GM12892 (cell line): Measurements from ENCODE around the gene S100A4. TPM values are rescaled to one million over a fixed set of nuclear protein-coding genes. Genes with fewer than 3 reads are reported as not detected.
A peak's percentile ranks its signal among the peaks of the same experiment; 100 is the strongest.
"Not testable (repeated sequence)": the region's sequence is repeated elsewhere in the genome, so short reads cannot be mapped to it uniquely, and the experiment has no call there.

Experiments used
- DNase-seq: peaks from one replicate; pipeline ENCODE4 v3.0.0; 2011; ENCODE audit not compliant: insufficient read length
- FAIRE-seq: peaks from 2 replicates; lab custom pipeline; 2011; peaks lifted over from hg19 to GRCh38; lab: Jason Lieb, UNC
- POLR2A ChIP-seq: IDR thresholded peaks from 2 replicates; pipeline ENCODE4 v1.6.1; 2011; ENCODE audit warnings: low read depth, low read length, control low read depth
- POLR2AphosphoS5 ChIP-seq: IDR thresholded peaks from 2 replicates; pipeline ENCODE4 v1.6.1; 2011; ENCODE audit warnings: low read depth, low read length, control low read depth
- TAF1 ChIP-seq: IDR thresholded peaks from 2 replicates; pipeline ENCODE4 v1.6.1; 2011; ENCODE audit warnings: low read depth, mild to moderate bottlenecking, control low read depth, low read length, borderline replicate concordance
- polyA plus RNA-seq: library from polyadenylated mRNA; unstranded; fragments of >200 nt; gene quantifications from one replicate; pipeline ENCODE4 v1.2.1, GENCODE V29; 2012; ENCODE audit warnings: missing spikeins, inconsistent platforms; ENCODE audit not compliant: missing spikeins

The S100A4 gene
- 53.5 TPM for polyA plus RNA-seq

- TF ChIP-seq TAF1 (no peak), POLR2AphosphoS5 (no peak), POLR2A (no peak)
- FAIRE-seq (no peak), DNase-seq (peak; percentile 61)
These were observed at the start of gene S100A4 for GRCh38 chr1:153545067-153546055. TSS of gene S100A4 (minus strand) at chr1:153545806. CDS start at chr1:153544794, 1,012 bp downstream.

- FAIRE-seq (no peak), DNase-seq (no peak)
- no peak for TF ChIP-seq POLR2A
These were observed 47.1 kb upstream of the S100A4 start for GRCh38 chr1:153592748-153593147.

DNA sequence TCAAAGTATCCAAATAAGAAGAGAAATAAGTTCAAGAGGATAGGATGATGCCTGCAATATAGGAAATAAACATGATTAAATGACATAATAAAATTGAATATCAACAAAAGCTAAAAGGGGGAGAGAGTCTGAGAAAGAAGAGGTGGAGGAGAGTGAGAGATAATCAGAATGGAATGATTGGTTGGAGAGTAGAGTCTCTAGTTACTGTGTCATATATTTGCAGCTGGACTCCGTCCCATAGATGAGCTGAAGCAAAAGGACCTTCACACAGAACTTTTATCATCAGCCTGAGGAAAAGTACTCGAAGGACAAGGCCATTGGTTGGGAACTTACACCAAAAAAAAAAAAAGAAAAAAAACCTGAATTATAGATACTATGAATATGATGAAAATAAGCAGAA is 42.9 kb upstream of the S100A4 start:
- TF ChIP-seq POLR2A = no peak
- TF ChIP-seq TAF1 = no peak
- TF ChIP-seq POLR2AphosphoS5 = no peak
- DNase-seq = no peak
- FAIRE-seq = no peak

- FAIRE-seq, DNase-seq: not testable (repeated sequence)
These were observed 42.4 kb upstream of the S100A4 start for GRCh38 chr1:153588033-153588432.

DNA sequence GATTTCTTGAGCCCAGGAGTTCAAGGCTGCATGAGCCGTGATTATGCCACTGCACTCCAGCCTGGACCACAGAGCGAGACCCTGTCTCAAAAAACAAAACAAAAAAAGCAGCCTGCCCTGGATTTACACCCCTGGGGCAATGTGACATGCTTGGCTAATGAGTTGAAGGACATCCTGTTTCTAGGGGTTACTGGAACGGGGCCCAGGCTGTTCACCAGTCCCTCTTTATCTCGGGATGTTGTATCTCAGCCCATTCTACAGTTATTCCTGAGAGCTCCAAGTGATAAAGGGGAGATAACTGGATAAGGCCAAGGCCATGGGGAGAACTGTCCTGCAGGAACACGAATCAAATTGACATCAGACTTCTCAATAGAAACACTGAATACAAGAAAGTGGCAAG is 41.7 kb upstream of the S100A4 start:
- FAIRE-seq (no peak), DNase-seq (no peak)
- no peak for TF ChIP-seq POLR2A
- TF ChIP-seq POLR2AphosphoS5 = no peak
- no peak for TF ChIP-seq TAF1

GRCh38 chr1:153586347-153586746 is 40.7 kb upstream of the S100A4 start:
- FAIRE-seq (peak; percentile 14), DNase-seq (no peak)
- TF ChIP-seq POLR2AphosphoS5 (no peak), POLR2A (no peak), TAF1 (no peak)

DNA sequence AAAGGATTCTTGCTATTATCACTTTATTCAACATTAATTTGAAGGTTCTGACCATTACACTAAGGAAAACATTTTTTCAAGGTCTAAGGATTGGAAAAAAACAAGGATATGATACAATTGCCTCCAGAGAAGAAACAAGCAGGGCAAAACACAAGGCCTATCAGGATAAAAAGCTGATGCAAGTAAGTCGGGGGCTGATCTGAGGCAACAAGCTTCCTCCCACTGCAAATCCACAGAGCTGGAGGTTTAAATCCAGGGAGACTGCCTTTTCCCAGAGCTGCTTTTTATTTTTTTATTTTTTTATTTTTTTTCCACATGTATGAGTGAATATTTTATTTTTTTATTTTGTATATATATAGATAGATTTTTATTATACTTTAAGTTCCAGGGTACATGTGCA is 39.4 kb upstream of the S100A4 start:
- TF ChIP-seq POLR2A (no peak), TAF1 (no peak), POLR2AphosphoS5 (no peak)
- FAIRE-seq (no peak), DNase-seq (no peak)

DNA sequence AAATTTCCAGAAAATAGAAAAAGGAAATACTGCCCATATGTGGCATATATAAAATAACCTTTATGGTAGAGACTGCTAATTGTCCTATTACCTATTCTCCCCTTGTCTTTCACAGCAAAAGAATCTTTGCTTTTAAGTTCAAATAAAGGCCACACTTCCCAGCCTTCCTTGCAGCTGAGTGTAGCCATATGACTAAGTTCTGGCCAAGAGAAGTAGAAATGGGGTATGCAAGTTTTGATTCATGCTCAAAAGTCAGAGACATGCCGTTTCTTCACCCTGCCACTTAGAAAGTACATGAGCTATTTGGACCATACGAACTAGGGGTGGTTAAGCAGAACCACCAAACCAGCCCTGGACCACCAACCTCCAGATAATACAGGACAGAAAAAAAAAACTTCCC is 38.4 kb upstream of the S100A4 start:
- DNase-seq (no peak), FAIRE-seq (no peak)
- TF ChIP-seq POLR2A (no peak), TAF1 (no peak), POLR2AphosphoS5 (no peak)

GRCh38 chr1:153583514-153583913 is 37.9 kb upstream of the S100A4 start:
- not testable (repeated sequence) for DNase-seq, FAIRE-seq

DNA sequence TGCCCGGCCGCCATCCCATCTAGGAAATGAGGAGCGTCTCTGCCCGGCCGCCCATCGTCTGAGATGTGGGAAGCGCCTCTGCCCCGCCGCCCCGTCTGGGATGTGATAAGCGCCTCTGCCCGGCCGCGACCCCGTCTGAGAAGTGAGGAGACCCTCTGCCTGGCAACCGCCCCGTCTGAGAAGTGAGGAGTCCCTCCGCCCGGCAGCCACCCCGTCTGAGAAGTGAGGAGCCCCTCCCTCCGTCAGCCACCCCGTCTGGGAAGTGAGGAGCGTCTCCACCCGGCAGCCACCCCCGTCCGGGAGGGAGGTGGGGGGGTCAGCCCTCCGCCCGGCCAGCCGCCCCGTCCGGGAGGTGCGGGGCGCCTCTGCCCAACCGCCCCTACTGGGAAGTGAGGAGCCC is 37.2 kb upstream of the S100A4 start:
- not testable (repeated sequence) for DNase-seq, FAIRE-seq

DNA sequence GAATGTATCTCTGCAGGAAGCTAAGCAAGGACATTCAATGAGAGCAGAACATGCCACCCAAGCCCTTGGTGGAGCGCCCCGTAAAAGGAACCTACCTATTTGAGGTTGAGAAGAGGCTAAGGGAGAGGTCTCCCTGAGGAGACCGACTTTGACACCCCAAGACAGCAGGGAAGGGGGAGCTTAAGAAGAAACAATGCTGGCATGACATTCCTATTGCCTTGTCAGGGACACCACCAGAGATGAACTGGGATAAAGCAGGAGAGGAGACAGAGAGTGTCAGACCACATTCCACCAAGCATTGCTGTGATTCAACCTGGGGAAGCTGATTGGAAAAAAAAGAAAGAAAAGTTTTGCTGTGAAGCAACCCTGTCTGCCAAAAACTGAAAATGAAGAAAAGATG is 33.3 kb upstream of the S100A4 start:
- TF ChIP-seq POLR2A (no peak), TAF1 (no peak), POLR2AphosphoS5 (no peak)
- FAIRE-seq = no peak

DNA sequence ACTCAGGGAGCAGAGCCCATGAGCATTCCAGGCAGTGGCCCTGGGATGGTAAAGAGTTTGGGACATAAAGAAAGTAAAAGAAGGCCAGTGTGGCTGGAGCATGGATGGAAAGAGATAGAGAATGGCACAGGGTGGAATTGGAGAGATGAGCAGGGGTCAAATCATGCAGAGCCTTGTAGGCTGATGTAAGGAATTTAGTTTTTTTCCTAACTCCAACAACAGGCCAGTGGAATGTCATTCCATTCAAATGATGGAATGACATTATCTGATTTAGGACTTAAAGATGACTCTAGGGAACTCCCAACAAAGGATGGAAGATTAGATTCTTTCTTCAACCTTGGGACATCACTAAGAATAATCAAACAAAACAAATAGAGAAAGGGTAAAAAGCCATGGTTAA is 32.9 kb upstream of the S100A4 start:
- no peak for FAIRE-seq
- no peak for TF ChIP-seq POLR2AphosphoS5
- no peak for DNase-seq

More for the DNA sequence above, 33.3 kb upstream of the S100A4 start:
- no peak for DNase-seq

- TF ChIP-seq POLR2AphosphoS5 = no peak
- no peak for TF ChIP-seq POLR2A
- TF ChIP-seq TAF1 = no peak
- no peak for FAIRE-seq
- no peak for DNase-seq
These were observed 32.0 kb upstream of the S100A4 start for GRCh38 chr1:153577624-153578051.
